SU-DHL-6 (cell line): ENCODE results near the gene EPHX1.
"Not testable (repeated sequence)": the region's sequence is repeated elsewhere in the genome, so short reads cannot be mapped to it uniquely, and the experiment has no call there.

Experiments
- H2AFZ ChIP-seq: fragments of 200-600 bp; sonication (generic); 2 replicates; pipeline ENCODE4 v1.6.1; 2014; ENCODE audit warnings: low read depth, mild to moderate bottlenecking, moderate library complexity, mixed read lengths, antibody characterized with exemption, low read length; ENCODE audit not compliant: severe bottlenecking
- H3F3A ChIP-seq: fragments of 200-600 bp; shearing (Covaris generic); 2 replicates; pipeline ENCODE4 v1.6.0; 2016; ENCODE audit warnings: antibody characterized with exemption, mild to moderate bottlenecking; ENCODE audit not compliant: insufficient read depth
- H3K27ac ChIP-seq: fragments of 200-600 bp; sonication (generic); 2 replicates; pipeline ENCODE4 v1.5.1; 2016; ENCODE audit warnings: low read depth, mild to moderate bottlenecking, low read length, moderate library complexity, mixed read lengths
- H3K27me3 ChIP-seq: fragments of 200-600 bp; sonication (generic), shearing (Covaris generic); 2 replicates; pipeline ENCODE4 v1.6.0; 2014; ENCODE audit warnings: mild to moderate bottlenecking, low read length
- H3K36me3 ChIP-seq: fragments of 200-600 bp; sonication (generic); 2 replicates; pipeline ENCODE4 v1.6.1; 2014; ENCODE audit warnings: mild to moderate bottlenecking, low read length, mixed read lengths
- H3K4me2 ChIP-seq: fragments of 300-600, 200-600 bp; shearing (Covaris generic), sonication (generic); 2 replicates; pipeline ENCODE4 v1.6.0; 2014; ENCODE audit warnings: low read length, low read depth, mild to moderate bottlenecking; ENCODE audit not compliant: poor library complexity, severe bottlenecking
- H3K4me3 ChIP-seq: fragments of 200-600 bp; sonication (generic); 2 replicates; pipeline ENCODE4 v1.5.1; 2014; ENCODE audit warnings: antibody characterized with exemption, low read length, mild to moderate bottlenecking, mixed read lengths; ENCODE audit not compliant: insufficient read depth, poor library complexity, severe bottlenecking
- H3K79me2 ChIP-seq: fragments of 200-600 bp; sonication (generic); 2 replicates; pipeline ENCODE4 v1.6.1; 2014; ENCODE audit warnings: mild to moderate bottlenecking, low read length, moderate library complexity; ENCODE audit not compliant: insufficient read depth
- H3K9ac ChIP-seq: fragments of 200-600 bp; sonication (generic); 2 replicates; pipeline ENCODE4 v1.7.0; 2014; ENCODE audit warnings: mild to moderate bottlenecking, low read length
- H3K9me2 ChIP-seq: fragments of 200-600 bp; sonication (generic); replicated peaks from 2 replicates; pipeline ENCODE4 v1.6.1; 2014; ENCODE audit warnings: low read length; ENCODE audit not compliant: insufficient read depth
- H3K9me3 ChIP-seq: fragments of 200-600 bp; sonication (generic); 2 replicates; pipeline ENCODE4 v1.6.1; 2014; ENCODE audit warnings: low read length, mixed read lengths; ENCODE audit not compliant: insufficient read depth
- H4K20me1 ChIP-seq: fragments of 200-600 bp; sonication (generic); 2 replicates; pipeline ENCODE4 v1.6.1; 2014; ENCODE audit warnings: low read depth, mild to moderate bottlenecking, antibody characterized with exemption, low read length, moderate library complexity, mixed read lengths
- CTCF ChIP-seq: fragments of 200-600 bp; sonication (generic); IDR thresholded peaks from one replicate; pipeline ENCODE4 v1.5.1; 2017; ENCODE audit warnings: antibody characterized with exemption, mild to moderate bottlenecking, low read length, moderate library complexity; ENCODE audit not compliant: insufficient read depth, poor library complexity, severe bottlenecking
- EZH2phosphoT487 ChIP-seq: fragments of 200-600 bp; sonication (generic), shearing (Covaris generic); conservative IDR thresholded peaks from 2 replicates; pipeline ENCODE4 v1.6.1; 2018; ENCODE audit warnings: mild to moderate bottlenecking, antibody characterized with exemption, low read length, moderate library complexity, mixed read lengths

EPHX1 gene

GRCh38 chr1:225808136-225808535 lies 1.8 kb upstream of the EPHX1 start:
- Histone ChIP-seq H3K9ac (no peak overlapping the region), H3K9me3 (no peaks in the 10 kb centered on the region), H3K4me3 (no peak overlapping the region), H3K36me3 (no peaks in the 10 kb centered on the region), H4K20me1 (no peaks in the 10 kb centered on the region), H2AFZ (no peak overlapping the region), H3F3A (no peaks in the 10 kb centered on the region), H3K27me3 (no peaks in the 10 kb centered on the region), H3K9me2 (no peaks in the 10 kb centered on the region), H3K79me2 (no peaks in the 10 kb centered on the region), H3K4me2 (no peak overlapping the region), H3K27ac (no peak overlapping the region)
- no peak for TF ChIP-seq CTCF
- no peak for TF ChIP-seq EZH2phosphoT487

- H3K4me3 ChIP-seq, result peak overlapping the region; percentile 35
- H3K4me2 ChIP-seq, result peak overlapping the region; percentile 43
- H3K79me2 ChIP-seq, H3K27ac ChIP-seq, H3K9me3 ChIP-seq, H2AFZ ChIP-seq, H3K27me3 ChIP-seq, H3F3A ChIP-seq, H3K36me3 ChIP-seq, H3K9me2 ChIP-seq, H4K20me1 ChIP-seq: not testable (repeated sequence)
- peak overlapping the region; percentile 33; the same call in 1 of the 2 replicates for H3K9ac ChIP-seq
Observed at GRCh38 chr1:225810579-225811538, 935 bp downstream of the EPHX1 start.

DNA sequence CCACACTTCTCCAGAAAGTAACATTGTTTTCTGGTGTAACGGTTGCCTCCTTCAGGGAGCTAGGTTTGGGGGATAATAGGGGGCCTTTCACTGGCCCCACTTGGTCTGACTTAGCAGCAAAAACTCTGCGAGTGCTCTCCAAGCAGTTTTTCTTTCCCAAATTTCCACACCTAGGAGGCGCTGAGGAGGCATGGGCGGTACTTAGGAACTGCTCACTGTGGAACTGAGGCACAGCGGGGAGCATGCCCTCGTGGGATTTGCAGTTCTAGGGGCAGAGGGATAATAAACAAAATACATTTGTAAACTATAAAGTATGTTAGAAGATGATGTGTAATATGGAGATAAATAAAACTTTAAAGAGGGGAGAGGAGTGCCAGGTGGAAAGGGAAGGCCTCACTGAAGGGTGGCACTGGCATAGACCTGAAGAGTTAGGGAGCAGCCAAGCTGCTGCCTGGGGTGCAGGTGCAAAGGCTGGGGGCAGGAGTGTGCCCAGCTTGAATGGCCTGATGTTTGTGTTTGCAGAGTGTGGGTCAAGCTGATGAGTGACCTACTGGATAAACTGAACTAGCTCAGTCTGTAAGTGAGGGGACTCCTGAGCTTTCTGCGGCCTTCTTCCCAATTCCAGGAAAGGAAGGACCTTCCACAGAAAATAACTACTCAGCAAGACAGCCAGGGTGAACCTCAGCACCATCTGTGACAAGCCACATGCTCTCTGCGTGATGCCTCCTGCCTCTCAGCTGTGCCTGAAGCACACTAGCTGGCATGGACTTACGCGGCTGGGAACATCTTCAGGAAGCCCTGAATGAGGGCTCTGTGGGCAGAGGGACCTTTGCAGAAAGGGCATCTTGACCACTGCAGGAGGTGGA lies 1.9 kb downstream of the EPHX1 start:
- Histone ChIP-seq H3K36me3 (no peaks in the 10 kb centered on the region), H4K20me1 (no peaks in the 10 kb centered on the region), H3K4me3 (no peak overlapping the region), H3K9ac (no peak overlapping the region), H3K4me2 (no peak overlapping the region), H2AFZ (no peak overlapping the region), H3K27ac (no peak overlapping the region), H3F3A (no peaks in the 10 kb centered on the region), H3K79me2 (no peaks in the 10 kb centered on the region), H3K9me3 (no peaks in the 10 kb centered on the region), H3K9me2 (no peaks in the 10 kb centered on the region), H3K27me3 (no peaks in the 10 kb centered on the region)
- TF ChIP-seq EZH2phosphoT487, result no peak
- no peak for TF ChIP-seq CTCF
